Astrocyte (in vitro differentiated cells and primary cell): ENCODE measurements around the gene CARD19. TPM values are rescaled to one million over a fixed set of nuclear protein-coding genes. Genes with fewer than 3 reads are reported as not detected.

Source experiments
- DNase-seq: peaks from one replicate; pipeline ENCODE4 v3.0.0-alpha.2; 2010; ENCODE audit warnings: low read depth
- FAIRE-seq: peaks from 2 replicates; lab custom pipeline; 2011; peaks lifted over from hg19 to GRCh38; lab: Jason Lieb, UNC
- H2AFZ ChIP-seq: 2 replicates; pipeline ENCODE4 v1.6.0; 2012; ENCODE audit warnings: low read depth, low read length, inconsistent platforms
- H3K27ac ChIP-seq: 2 replicates; pipeline ENCODE4 v1.5.1; 2011; ENCODE audit warnings: low read depth, low read length, inconsistent platforms
- H3K27me3 ChIP-seq: 2 replicates; pipeline ENCODE4 v1.6.0; 2011; ENCODE audit warnings: low read length, inconsistent platforms; ENCODE audit not compliant: insufficient read depth
- H3K36me3 ChIP-seq: 2 replicates; pipeline ENCODE4 v1.5.1; 2011; ENCODE audit warnings: low read length, inconsistent platforms; ENCODE audit not compliant: insufficient read depth
- H3K4me1 ChIP-seq: 2 replicates; pipeline ENCODE4 v1.5.1; 2011; ENCODE audit warnings: low read length, inconsistent platforms; ENCODE audit not compliant: insufficient read depth
- H3K4me2 ChIP-seq: 2 replicates; pipeline ENCODE4 v1.6.0; 2012; ENCODE audit warnings: low read length, inconsistent platforms
- H3K4me3 ChIP-seq: 2 replicates; pipeline ENCODE4 v1.5.1; 2011; ENCODE audit warnings: low read depth, mild to moderate bottlenecking, low read length, inconsistent platforms; ENCODE audit not compliant: insufficient read depth
- H3K79me2 ChIP-seq: 2 replicates; pipeline ENCODE4 v1.6.0; 2012; ENCODE audit warnings: mild to moderate bottlenecking, low read length, inconsistent platforms; ENCODE audit not compliant: insufficient read depth
- H3K9ac ChIP-seq: 2 replicates; pipeline ENCODE4 v1.6.0; 2012; ENCODE audit warnings: mild to moderate bottlenecking, low read length, inconsistent platforms
- H3K9me3 ChIP-seq: 2 replicates; pipeline ENCODE4 v1.5.1; 2012; ENCODE audit warnings: low read depth, mild to moderate bottlenecking, low read length, inconsistent platforms; ENCODE audit not compliant: insufficient read depth
- H4K20me1 ChIP-seq: 2 replicates; pipeline ENCODE4 v1.6.0; 2012; ENCODE audit warnings: low read length, inconsistent platforms; ENCODE audit not compliant: insufficient read depth
- H3K27ac Mint-ChIP-seq: one replicate; pipeline ENCODE4 v1.8.0; 2021; ENCODE audit warnings: mild to moderate bottlenecking, mixed read lengths; ENCODE audit not compliant: unreplicated experiment
- H3K27me3 Mint-ChIP-seq: one replicate; pipeline ENCODE4 v1.8.0; 2021; ENCODE audit warnings: low read depth, mixed read lengths; ENCODE audit not compliant: unreplicated experiment
- H3K36me3 Mint-ChIP-seq: one replicate; pipeline ENCODE4 v1.8.0; 2021; ENCODE audit warnings: low read depth, mixed read lengths; ENCODE audit not compliant: unreplicated experiment
- H3K4me1 Mint-ChIP-seq: one replicate; pipeline ENCODE4 v1.8.0; 2021; ENCODE audit warnings: low read depth, mixed read lengths; ENCODE audit not compliant: unreplicated experiment
- H3K4me3 Mint-ChIP-seq: one replicate; pipeline ENCODE4 v1.8.0; 2021; ENCODE audit warnings: mild to moderate bottlenecking, moderate library complexity, mixed read lengths; ENCODE audit not compliant: unreplicated experiment
- H3K9me3 Mint-ChIP-seq: one replicate; pipeline ENCODE4 v1.8.0; 2021; ENCODE audit warnings: mild to moderate bottlenecking, mixed read lengths; ENCODE audit not compliant: unreplicated experiment
- EZH2 ChIP-seq: IDR thresholded peaks from 2 replicates; pipeline ENCODE4 v1.6.1; 2012; ENCODE audit warnings: mild to moderate bottlenecking, low read length, inconsistent platforms; ENCODE audit not compliant: insufficient read depth
- total RNA-seq: library from RNA; stranded (reverse); gene quantifications from 2 replicates; pipeline ENCODE4 v1.2.1, GENCODE V29; 2021
- TF ChIP-seq, protein P1 (sequence below): IDR thresholded peaks from 2 replicates; pipeline ENCODE4 v1.5.1; 2011; ENCODE audit warnings: low read depth, mild to moderate bottlenecking, inconsistent platforms, low read length, moderate library complexity; ENCODE audit not compliant: insufficient read depth

Gene CARD19
- total RNA-seq, 1 donor from 2014 or later, result 36.3 TPM

DNA sequence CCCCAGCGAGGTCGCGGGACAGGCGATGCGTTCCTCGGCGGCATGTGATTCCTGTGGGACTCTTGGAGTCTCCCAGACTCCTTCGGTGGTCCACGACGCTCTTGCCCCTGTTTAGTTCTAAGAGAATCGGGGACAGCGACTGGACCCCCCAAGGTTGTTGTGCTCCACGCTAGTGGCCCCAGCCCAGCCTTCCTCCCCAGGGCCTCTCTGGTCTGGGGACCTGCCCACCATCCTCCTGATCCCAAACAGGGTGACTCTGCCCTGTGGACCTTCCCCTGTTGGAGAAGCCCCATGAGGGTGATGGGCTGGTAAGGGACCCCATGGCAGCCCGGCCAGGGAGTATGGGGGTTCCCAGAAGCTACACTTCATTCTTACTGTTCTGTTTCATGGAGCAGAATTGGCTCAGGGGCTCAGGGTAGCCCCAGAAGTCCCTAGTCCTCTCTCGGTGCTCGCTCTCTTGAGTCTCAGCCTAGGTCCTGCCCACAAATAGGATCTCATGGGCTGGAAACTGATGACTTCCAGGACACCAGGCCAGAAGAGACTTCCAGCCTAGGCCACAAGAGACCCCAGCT is 880 bp downstream of the CARD19 start:
- H3K27ac Mint-ChIP-seq, result no peak overlapping the region
- H3K4me3 Mint-ChIP-seq, result peak overlapping the region; percentile 88
- no peaks in the 10 kb centered on the region for H3K27me3 Mint-ChIP-seq
- H3K27ac ChIP-seq, result peak overlapping the region; percentile 46
- no peaks in the 10 kb centered on the region for H3K9me3 ChIP-seq
- DNase-seq, result no peak
- peak overlapping the region; percentile 96 for H3K4me2 ChIP-seq
- H3K9ac ChIP-seq, result peak overlapping the region; percentile 80
- H3K27me3 ChIP-seq, result no peaks in the 10 kb centered on the region
- no peaks in the 10 kb centered on the region for H3K36me3 Mint-ChIP-seq
- peaks cover 21% of the 10 kb centered on the region for H3K4me1 Mint-ChIP-seq
- peaks cover 51% of the 10 kb centered on the region for H3K79me2 ChIP-seq
- no peaks in the 10 kb centered on the region for H3K9me3 Mint-ChIP-seq
- peaks cover 40% of the 10 kb centered on the region for H4K20me1 ChIP-seq
- no peak for TF ChIP-seq EZH2
- TF ChIP-seq, protein P1, sequence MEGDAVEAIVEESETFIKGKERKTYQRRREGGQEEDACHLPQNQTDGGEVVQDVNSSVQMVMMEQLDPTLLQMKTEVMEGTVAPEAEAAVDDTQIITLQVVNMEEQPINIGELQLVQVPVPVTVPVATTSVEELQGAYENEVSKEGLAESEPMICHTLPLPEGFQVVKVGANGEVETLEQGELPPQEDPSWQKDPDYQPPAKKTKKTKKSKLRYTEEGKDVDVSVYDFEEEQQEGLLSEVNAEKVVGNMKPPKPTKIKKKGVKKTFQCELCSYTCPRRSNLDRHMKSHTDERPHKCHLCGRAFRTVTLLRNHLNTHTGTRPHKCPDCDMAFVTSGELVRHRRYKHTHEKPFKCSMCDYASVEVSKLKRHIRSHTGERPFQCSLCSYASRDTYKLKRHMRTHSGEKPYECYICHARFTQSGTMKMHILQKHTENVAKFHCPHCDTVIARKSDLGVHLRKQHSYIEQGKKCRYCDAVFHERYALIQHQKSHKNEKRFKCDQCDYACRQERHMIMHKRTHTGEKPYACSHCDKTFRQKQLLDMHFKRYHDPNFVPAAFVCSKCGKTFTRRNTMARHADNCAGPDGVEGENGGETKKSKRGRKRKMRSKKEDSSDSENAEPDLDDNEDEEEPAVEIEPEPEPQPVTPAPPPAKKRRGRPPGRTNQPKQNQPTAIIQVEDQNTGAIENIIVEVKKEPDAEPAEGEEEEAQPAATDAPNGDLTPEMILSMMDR, result no peak
- no peak for FAIRE-seq
- H2AFZ ChIP-seq, result peak overlapping the region; percentile 73
- peaks cover 31% of the 10 kb centered on the region for H3K4me1 ChIP-seq
- no peaks in the 10 kb centered on the region for H3K36me3 ChIP-seq
- H3K4me3 ChIP-seq, result peak overlapping the region; percentile 83

DNA sequence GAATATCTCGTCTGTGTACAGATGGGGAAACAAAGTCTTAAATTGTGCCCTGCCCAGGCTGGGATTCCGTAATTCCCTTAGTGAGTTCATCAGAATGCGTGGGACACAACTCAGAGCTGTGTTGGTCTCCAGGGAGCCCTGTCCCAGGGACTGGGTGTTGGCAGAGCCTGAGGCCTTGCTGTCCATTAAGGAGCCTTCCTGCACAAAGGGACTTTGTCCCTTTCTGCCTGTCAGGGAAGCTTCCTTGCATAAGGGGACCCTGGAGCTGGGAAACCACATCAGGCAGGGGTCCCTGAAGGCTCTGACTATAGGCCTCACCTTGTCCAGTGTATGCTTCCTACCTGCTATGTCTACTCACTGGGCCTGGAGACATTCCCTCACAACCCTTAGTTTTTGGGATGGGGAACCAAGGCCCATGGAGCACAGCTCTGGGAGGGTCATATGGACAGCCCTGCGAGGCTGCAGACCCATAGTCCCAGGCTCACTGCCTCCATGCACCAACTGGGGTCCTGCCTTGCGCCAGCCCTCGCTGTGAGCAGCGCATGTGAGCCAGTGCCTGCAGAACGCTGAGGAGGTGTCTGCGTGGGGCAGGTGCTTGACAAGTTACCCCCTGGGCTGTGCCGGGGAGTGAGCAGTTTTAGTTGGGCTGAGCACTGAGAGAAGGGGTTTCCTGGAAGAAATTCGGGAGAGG is 1.6 kb downstream of the CARD19 start:
- Mint-ChIP-seq H3K4me1 (peaks cover 15% of the 10 kb centered on the region), H3K4me3 (peak overlapping the region; percentile 88), H3K27me3 (no peaks in the 10 kb centered on the region), H3K27ac (peak overlapping the region; percentile 80), H3K9me3 (no peaks in the 10 kb centered on the region), H3K36me3 (no peaks in the 10 kb centered on the region)
- no peak for TF ChIP-seq EZH2
- TF ChIP-seq, protein P1, result no peak
- Histone ChIP-seq H3K4me3 (peak overlapping the region; percentile 83), H3K4me2 (peak overlapping the region; percentile 96), H2AFZ (no peak overlapping the region), H3K4me1 (peaks cover 25% of the 10 kb centered on the region), H3K79me2 (peaks cover 58% of the 10 kb centered on the region), H3K27me3 (no peaks in the 10 kb centered on the region), H3K9me3 (no peaks in the 10 kb centered on the region), H3K27ac (peak overlapping the region; percentile 47), H3K36me3 (no peaks in the 10 kb centered on the region), H3K9ac (peak overlapping the region; percentile 80), H4K20me1 (peaks cover 47% of the 10 kb centered on the region)
- DNase-seq (no peak), FAIRE-seq (no peak)
